ENCODE measurements around the gene VSTM2L. TPM values are rescaled to one million over a fixed set of nuclear protein-coding genes. Genes with fewer than 3 reads are reported as not detected.
A peak's percentile ranks its signal among the peaks of the same experiment; 100 is the strongest.

VSTM2L gene
- total and polyA plus RNA-seq, 12 donors = 1.8 to 17.2 (median 8.9) TPM

GRCh38 chr20:37914672-37915433 is 11.9 kb downstream of the VSTM2L start:
- H3K36me3 ChIP-seq = no peaks in the 10 kb centered on the region
- WGBS, 2 donors = 10 to 11% methylated on average over 34 of the region's 34 CpGs
- intact Hi-C loops (cut with DNase I) = no loop called here
- no peaks in the 10 kb centered on the region for H3K9me3 ChIP-seq
- TF ChIP-seq, protein P1, sequence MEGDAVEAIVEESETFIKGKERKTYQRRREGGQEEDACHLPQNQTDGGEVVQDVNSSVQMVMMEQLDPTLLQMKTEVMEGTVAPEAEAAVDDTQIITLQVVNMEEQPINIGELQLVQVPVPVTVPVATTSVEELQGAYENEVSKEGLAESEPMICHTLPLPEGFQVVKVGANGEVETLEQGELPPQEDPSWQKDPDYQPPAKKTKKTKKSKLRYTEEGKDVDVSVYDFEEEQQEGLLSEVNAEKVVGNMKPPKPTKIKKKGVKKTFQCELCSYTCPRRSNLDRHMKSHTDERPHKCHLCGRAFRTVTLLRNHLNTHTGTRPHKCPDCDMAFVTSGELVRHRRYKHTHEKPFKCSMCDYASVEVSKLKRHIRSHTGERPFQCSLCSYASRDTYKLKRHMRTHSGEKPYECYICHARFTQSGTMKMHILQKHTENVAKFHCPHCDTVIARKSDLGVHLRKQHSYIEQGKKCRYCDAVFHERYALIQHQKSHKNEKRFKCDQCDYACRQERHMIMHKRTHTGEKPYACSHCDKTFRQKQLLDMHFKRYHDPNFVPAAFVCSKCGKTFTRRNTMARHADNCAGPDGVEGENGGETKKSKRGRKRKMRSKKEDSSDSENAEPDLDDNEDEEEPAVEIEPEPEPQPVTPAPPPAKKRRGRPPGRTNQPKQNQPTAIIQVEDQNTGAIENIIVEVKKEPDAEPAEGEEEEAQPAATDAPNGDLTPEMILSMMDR (IDR thresholded peaks at IDR 0.05) = no peak
- peak overlapping the region in 3 of 10 donors; percentile 14 to 44 (median 17) for H3K27ac ChIP-seq
- DNase-seq (no peak), ATAC-seq (peak in 7 of 8 donors; percentile 10 to 43 (median 39))
- H3K27me3 ChIP-seq = peaks cover 0 to 98% (median 72%) of the 10 kb centered on the region in 7 donors
- H3K4me1 ChIP-seq = peaks cover 0 to 18% (median 16%) of the 10 kb centered on the region in 9 donors
- H3K4me3 ChIP-seq = peak overlapping the region in 7 of 10 donors; percentile 22 to 44 (median 25)

GRCh38 chr20:37915434-37915787 is 12.5 kb downstream of the VSTM2L start:
- no peak for ATAC-seq

GRCh38 chr20:37915800-37916570 is 13.1 kb downstream of the VSTM2L start:
- 15 to 20% methylated on average over 21 of the region's 21 CpGs for WGBS, 2 donors
- Histone ChIP-seq H3K4me3 (no peak overlapping the region), H3K27ac (no peak overlapping the region), H3K27me3 (peaks cover 0 to 95% (median 70%) of the 10 kb centered on the region in 7 donors), H3K9me3 (no peaks in the 10 kb centered on the region), H3K4me1 (peaks cover 0 to 18% (median 16%) of the 10 kb centered on the region in 9 donors), H3K36me3 (no peaks in the 10 kb centered on the region)
- ATAC-seq = peak in 1 of 8 donors; percentile 32
- TF ChIP-seq, protein P1 (IDR thresholded peaks at IDR 0.05) = no peak
- DNase-seq = no peak
- intact Hi-C loops (cut with DNase I) = no loop called here

More at GRCh38 chr20:37915434-37915787, 12.5 kb downstream of the VSTM2L start:
- intact Hi-C loops (cut with DNase I) = no loop called here
- Histone ChIP-seq H3K36me3 (no peaks in the 10 kb centered on the region), H3K4me3 (peak overlapping the region in 1 of 10 donors; percentile 44), H3K27me3 (peaks cover 0 to 98% (median 74%) of the 10 kb centered on the region in 7 donors), H3K27ac (peak overlapping the region in 1 of 10 donors; percentile 44), H3K4me1 (peaks cover 0 to 18% (median 16%) of the 10 kb centered on the region in 9 donors), H3K9me3 (no peaks in the 10 kb centered on the region)
- WGBS, 2 donors = 43 to 53% methylated on average over 10 of the region's 10 CpGs
- no peak for DNase-seq
- TF ChIP-seq, protein P1 (IDR thresholded peaks at IDR 0.05) = no peak

GRCh38 chr20:37917461-37917860 is 14.5 kb downstream of the VSTM2L start:
- Histone ChIP-seq H3K9me3 (no peaks in the 10 kb centered on the region), H3K27ac (no peak overlapping the region), H3K4me3 (no peak overlapping the region), H3K4me1 (peaks cover 0 to 18% (median 10%) of the 10 kb centered on the region in 9 donors), H3K36me3 (no peaks in the 10 kb centered on the region), H3K27me3 (peaks cover 0 to 81% (median 57%) of the 10 kb centered on the region in 7 donors)
- ATAC-seq (no peak), DNase-seq (no peak)
- intact Hi-C loops (cut with DNase I) = no loop called here
- WGBS, 2 donors = 64 to 67% methylated on average over 12 of the region's 12 CpGs
- TF ChIP-seq, protein P1 (IDR thresholded peaks at IDR 0.05) = no peak
